Caki2 (cell line): Measurements from ENCODE around the gene MAPK9. TPM values are rescaled to one million over a fixed set of nuclear protein-coding genes. Genes with fewer than 3 reads are reported as not detected.

Experiments
- DNase-seq: peaks from one replicate; pipeline ENCODE4 v3.0.0-alpha.2; 2015; ENCODE audit warnings: low read depth
- in situ Hi-C: cut with HindIII; loops from 2 replicates; pipeline ENCODE4 v1.10.0; 2016; ENCODE audit warnings: low sequenced_read_pairs, low pct_unique_long_range_greater_than_20kb, mixed read lengths
- total RNA-seq: library from RNA; depleted of rRNA; stranded (reverse); fragments of >200 nt; shearing (Covaris generic); gene quantifications from 2 replicates; pipeline ENCODE4 v1.2.3, GENCODE V29; 2014; ENCODE audit warnings: low replicate concordance; rRNA removed

Gene MAPK9
- total RNA-seq, 1 experiment from 2014 or later = 46.5 TPM

DNA sequence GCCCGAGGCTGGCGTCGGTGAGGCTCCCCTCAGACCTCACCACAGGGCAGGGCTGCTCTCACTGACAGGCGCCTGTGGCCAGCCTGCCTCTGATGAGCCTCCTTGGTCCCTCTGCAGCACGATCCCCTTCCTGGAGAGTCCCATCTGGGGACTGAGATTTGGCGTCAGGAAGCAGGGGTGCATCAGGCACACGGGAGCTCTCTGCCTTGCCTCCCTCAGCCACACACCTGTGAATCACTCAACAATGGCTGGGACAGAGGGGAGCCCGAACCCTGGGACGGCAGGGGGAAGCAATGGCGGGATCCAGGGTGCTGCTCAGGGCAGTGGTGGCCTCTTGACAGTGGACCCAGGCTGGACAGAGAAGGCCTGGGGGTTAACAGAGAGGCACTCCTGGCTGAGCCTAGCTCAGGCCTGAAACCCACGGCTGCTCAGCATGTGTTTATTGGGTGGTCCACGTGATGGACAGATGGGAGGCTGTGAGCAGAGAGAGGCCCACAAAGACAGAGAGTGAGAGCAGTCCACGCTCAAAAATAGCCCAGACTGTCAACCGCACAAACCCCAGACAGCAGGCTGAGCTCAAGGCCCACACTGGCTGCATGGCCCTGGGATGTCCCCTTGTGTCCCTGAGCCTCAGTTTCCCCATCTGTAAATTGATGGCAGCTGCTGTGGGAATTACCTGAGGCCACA, 94.7 kb downstream of the MAPK9 start:
- DNase-seq = no peak
- in situ Hi-C loops = no loop called here

DNA sequence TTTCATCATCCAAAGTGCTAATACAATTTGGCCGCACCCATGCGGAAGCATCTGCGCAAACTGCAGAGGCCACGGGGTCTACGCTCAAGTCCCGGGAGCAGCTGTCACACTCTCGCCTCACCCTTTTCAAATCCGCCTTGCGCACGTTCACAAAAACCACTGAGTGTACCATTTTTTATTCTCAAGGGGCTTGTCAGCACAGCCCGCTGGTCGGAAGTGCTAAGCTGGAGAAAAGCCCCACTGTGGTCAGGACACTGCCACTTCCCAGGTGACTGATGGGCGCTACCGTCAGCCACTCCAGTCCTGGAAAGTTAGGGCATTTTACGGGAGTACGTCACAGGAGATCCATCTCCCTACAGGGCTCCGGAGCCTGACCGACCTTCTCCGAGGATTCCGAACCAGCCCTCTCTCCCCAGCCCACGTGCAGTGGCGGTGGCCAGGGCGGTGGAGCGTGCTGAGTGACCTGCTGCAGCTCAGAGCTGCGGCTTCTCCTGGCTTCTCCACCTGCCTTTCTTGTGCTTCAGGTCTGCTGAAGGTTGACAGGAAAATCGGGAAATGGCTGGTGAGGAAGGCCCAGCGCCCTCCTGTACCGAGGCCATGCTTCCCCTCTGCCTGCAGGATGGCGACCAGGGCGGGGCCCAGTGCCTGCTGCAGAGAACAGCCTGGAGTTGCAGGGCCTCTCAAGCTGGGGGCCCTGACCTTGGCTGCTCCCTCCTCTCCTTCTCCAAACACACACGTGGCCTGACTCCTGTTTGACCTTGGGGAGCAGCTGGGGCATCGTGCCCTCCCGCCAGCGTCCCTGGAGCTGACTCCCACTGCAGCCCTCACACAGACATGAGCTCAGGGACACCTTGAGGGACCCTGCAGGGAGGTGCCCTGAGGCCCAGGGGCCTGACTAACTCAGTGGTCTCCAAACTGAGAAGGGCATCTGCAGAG, 97.2 kb downstream of the MAPK9 start:
- no peak for DNase-seq

DNA sequence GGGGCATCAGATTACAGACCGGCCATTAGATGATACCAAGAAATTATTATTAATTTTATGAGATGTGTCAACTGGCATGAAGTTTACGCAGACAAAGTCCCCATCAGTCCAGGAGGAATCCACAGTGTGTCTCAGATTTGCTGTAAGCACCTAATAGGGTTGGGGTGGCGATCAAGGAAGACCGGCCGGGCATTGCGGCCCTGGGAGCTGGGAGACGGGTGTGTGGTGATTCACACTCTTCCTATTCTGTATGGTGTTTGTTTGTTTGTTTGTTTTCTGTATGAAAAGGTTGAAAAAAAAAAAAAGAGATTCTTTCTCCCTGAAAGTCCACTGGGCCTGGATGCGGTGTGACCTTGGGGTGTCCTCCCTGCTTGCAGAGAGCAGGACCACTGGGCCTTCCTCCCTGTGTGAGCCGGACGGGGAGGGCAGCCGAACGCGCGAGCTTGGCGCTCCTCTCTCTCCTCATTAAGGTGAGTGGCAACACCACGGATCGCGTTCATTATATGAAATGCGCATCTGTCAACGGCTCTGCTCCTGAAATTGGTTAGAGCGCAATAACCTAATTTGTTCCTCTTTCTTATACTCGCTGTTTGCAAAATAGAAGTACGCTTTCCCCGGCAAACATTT, 98.0 kb downstream of the MAPK9 start:
- DNase-seq = no peak
- in situ Hi-C loops = no loop called here

More for the DNA sequence above, 97.2 kb downstream of the MAPK9 start:
- in situ Hi-C loops = no loop called here

DNA sequence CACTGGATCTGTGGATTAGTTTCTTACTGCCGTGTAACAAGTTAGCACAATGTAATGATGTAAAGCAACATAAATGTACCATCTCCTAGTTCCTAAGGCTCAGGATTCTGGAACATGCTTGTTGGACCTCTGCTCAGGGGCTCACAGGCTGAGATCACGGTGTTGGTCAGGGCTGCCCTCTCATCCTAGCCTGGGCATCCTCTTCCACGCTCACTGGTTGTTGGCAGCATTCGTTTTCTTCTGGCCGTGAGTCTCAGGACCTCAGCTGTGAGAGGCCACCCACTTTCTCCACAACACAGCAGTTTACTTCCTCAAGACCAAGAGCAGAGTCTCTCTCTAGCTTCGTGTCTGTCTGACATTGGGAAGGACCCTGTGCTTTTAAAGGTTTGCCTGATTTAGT, 100.2 kb downstream of the MAPK9 start:
- in situ Hi-C loops = no loop called here
- DNase-seq = no peak

DNA sequence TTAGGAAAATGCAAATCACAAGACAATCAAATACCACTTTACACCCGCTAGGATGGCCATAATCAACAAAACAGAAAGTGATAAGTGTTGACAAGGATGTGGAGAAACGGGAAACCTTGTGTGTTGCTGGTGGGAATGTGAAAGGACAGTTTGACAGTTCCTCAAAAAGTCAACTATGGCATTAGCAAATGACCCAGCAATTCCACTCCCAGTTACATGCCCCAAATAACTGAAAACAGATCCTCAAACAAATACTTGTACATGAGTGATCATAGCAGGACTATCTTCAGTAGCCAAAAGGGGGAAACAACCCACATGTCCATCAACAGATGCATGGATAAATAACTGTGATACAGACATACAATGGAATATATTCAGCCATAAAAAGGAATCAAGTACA, 104.1 kb downstream of the MAPK9 start:
- in situ Hi-C loops = no loop called here

More for the DNA sequence above, 104.1 kb downstream of the MAPK9 start:
- no peak for DNase-seq

Other genes starting within 250 kb of the MAPK9 start
- gene RNF130, start 220.3 kb downstream of the MAPK9 start, total RNA-seq = 45.2 and 58.8 TPM in 2 replicates
- 0.64 TPM in 1 of 2 replicates, not detected in the other for gene RASGEF1C, start 82.9 kb downstream of the MAPK9 start, total RNA-seq
- gene GFPT2, start 61.3 kb upstream of the MAPK9 start, total RNA-seq = 3.7 and 5.2 TPM in 2 replicates
- 5.7 and 7.6 TPM in 2 replicates for gene CNOT6, start 202.3 kb upstream of the MAPK9 start, total RNA-seq